K562 (cell line): ENCODE data around the gene RAG2. TPM values are rescaled to one million over a fixed set of nuclear protein-coding genes. Genes with fewer than 3 reads are reported as not detected.
A peak's percentile ranks its signal among the peaks of the same experiment; 100 is the strongest.

Experiments used
- ADNP ChIP-seq: fragments of 200-800 bp; sonication (Bioruptor generic); IDR thresholded peaks from 2 replicates; pipeline ENCODE4 v1.6.1; 2016; ENCODE audit warnings: missing genetic modification characterization, missing compliant biosample characterization
- CHAMP1 ChIP-seq: fragments of 450-650 bp; IDR thresholded peaks from 2 replicates; pipeline ENCODE4 v1.6.1; 2016; ENCODE audit warnings: mild to moderate bottlenecking
- CREB3L1 ChIP-seq: fragments of 450-650 bp; IDR thresholded peaks from 2 replicates; pipeline ENCODE4 v1.6.1; 2014; ENCODE audit warnings: low read depth, mild to moderate bottlenecking, moderate library complexity, borderline replicate concordance
- DPF2 ChIP-seq: fragments of 450-650 bp; IDR thresholded peaks from 2 replicates; pipeline ENCODE4 v1.6.1; 2016
- ELF4 ChIP-seq: fragments of 450-650 bp; formaldehyde crosslinking; IDR thresholded peaks from 2 replicates; pipeline ENCODE4 v1.4.0; 2022; ENCODE audit warnings: missing genetic modification characterization
- ELK3 ChIP-seq: fragments of 450-650 bp; formaldehyde crosslinking; IDR thresholded peaks from 2 replicates; pipeline ENCODE4 v1.4.0; 2020; ENCODE audit warnings: mild to moderate bottlenecking
- FUS ChIP-seq: fragments of 200-400 bp; formaldehyde crosslinking; optimal IDR thresholded peaks from 2 replicates; pipeline ENCODE3; 2017; ENCODE audit warnings: low read depth, low read length
- HEY1 ChIP-seq: fragments of 250-450 bp; sonication (Bioruptor Pico); IDR thresholded peaks from 2 replicates; pipeline ENCODE4 v1.5.0; 2020; ENCODE audit warnings: mild to moderate bottlenecking, moderate library complexity, borderline replicate concordance
- ID3 ChIP-seq, 2 experiments: fragments of 250-450 bp in 1 of 2; fragments of 450-650 bp in 1 of 2; sonication (Bioruptor Pico) in 1 of 2; IDR thresholded peaks; 2 replicates each; pipeline versions ENCODE4 v1.6.1 to v1.8.0; 2016 to 2021; ENCODE audit warnings: mild to moderate bottlenecking in 2 of 2, moderate library complexity in 2 of 2, missing compliant biosample characterization in 1 of 2, missing genetic modification characterization in 1 of 2
- KLF16 ChIP-seq: IDR thresholded peaks from 2 replicates; pipeline ENCODE4 v1.6.1; 2016; ENCODE audit warnings: antibody characterized with exemption
- MAX ChIP-seq: sonication (generic); formaldehyde crosslinking; IDR thresholded peaks from 2 replicates; pipeline ENCODE4 v1.9.0; 2022; ENCODE audit warnings: mild to moderate bottlenecking, missing genetic modification reagents
- NBN ChIP-seq: fragments of 450-650 bp; IDR thresholded peaks from 2 replicates; pipeline ENCODE4 v1.6.1; 2016; ENCODE audit warnings: low read depth, mild to moderate bottlenecking
- NR2F6 ChIP-seq: fragments of 450-650 bp; formaldehyde crosslinking; IDR thresholded peaks from 2 replicates; pipeline ENCODE4 v1.4.0; 2020; ENCODE audit warnings: mild to moderate bottlenecking
- PCBP1 ChIP-seq: fragments of 200-400 bp; formaldehyde crosslinking; IDR thresholded peaks from 2 replicates; pipeline ENCODE4 v1.6.1; 2018; ENCODE audit warnings: mild to moderate bottlenecking, low read depth, low read length; ENCODE audit not compliant: poor library complexity, severe bottlenecking
- RBM15 ChIP-seq: fragments of 200-400 bp; formaldehyde crosslinking; IDR thresholded peaks from 2 replicates; pipeline ENCODE4 v1.6.1; 2018; ENCODE audit warnings: mild to moderate bottlenecking, low read length, moderate library complexity; ENCODE audit not compliant: insufficient read depth
- STAT5A ChIP-seq: IDR thresholded peaks from 2 replicates; pipeline ENCODE4 v1.6.1; 2012; ENCODE audit warnings: low read length, inconsistent platforms, borderline replicate concordance
- TCF3 ChIP-seq: sonication (generic); formaldehyde crosslinking; IDR thresholded peaks from 2 replicates; pipeline ENCODE4 v1.4.0; 2020; ENCODE audit warnings: mild to moderate bottlenecking, missing genetic modification reagents
- VEZF1 ChIP-seq: fragments of 200-800 bp; sonication (Bioruptor generic); IDR thresholded peaks from 2 replicates; pipeline ENCODE4 v1.6.1; 2017; ENCODE audit warnings: missing genetic modification characterization, missing compliant biosample characterization
- WHSC1 ChIP-seq: IDR thresholded peaks from one replicate; pipeline ENCODE4 v1.6.1; 2012; ENCODE audit warnings: low read length, control low read depth, inconsistent platforms
- ZNF274 ChIP-seq: IDR thresholded peaks from 2 replicates; pipeline ENCODE4 v1.6.1; 2011; ENCODE audit warnings: low read depth, mild to moderate bottlenecking, low read length, moderate library complexity, borderline replicate concordance
- ZNF717 ChIP-seq: fragments of 250-450 bp; sonication (Bioruptor Pico); IDR thresholded peaks from 2 replicates; pipeline ENCODE4 v1.5.0; 2021
- ZNF77 ChIP-seq: fragments of 250-450 bp; sonication (Bioruptor Pico); IDR thresholded peaks from 2 replicates; pipeline ENCODE4 v1.5.0; 2020
- polyA plus RNA-seq, 8 experiments: library from polyadenylated mRNA; depleted of rRNA in 4 of 8; stranded (reverse) in 5 of 8; unstranded in 3 of 8; fragments of >200 nt; fragmentation: Nextera tagmentation in 2 of 8; fragmentation: Illumina TruSeq in 1 of 8; extraction: Ambion mirVana in 2 of 8; extraction: Trizol in 1 of 8; gene quantifications; 2 replicates each; pipeline versions ENCODE4 v1.2.1 to v1.2.3, GENCODE V29; 2011 to 2014; ENCODE audit warnings: inconsistent platforms in 1 of 8, missing spikeins in 1 of 8
- total RNA-seq, 7 experiments: library from RNA; depleted of rRNA in 6 of 7; stranded (reverse); fragments of >200 nt in 6 of 7; fragmentation: Illumina TruSeq in 2 of 7; extraction: Trizol in 2 of 7; gene quantifications; 2 replicates each; pipeline versions ENCODE4 v1.2.1 to v1.2.3, GENCODE V29; 2011 to 2021; ENCODE audit warnings: low replicate concordance in 1 of 7

RAG2 gene
- total and polyA plus RNA-seq, 9 of the 15 experiments (the other 6 are each of a cell fraction or from before 2014, with no cell fraction given), result 0.06 to 2.7 (median 0.26) TPM; not detected in 3

GRCh38 chr11:36565031-36565610 is 32.9 kb downstream of the RAG2 start (continued):
- TF ChIP-seq WHSC1, result no peak
- peak; percentile 59; the same call in 1 of the 2 replicates for TF ChIP-seq HEY1 (CRISPR knock-in tag)
- no peak for TF ChIP-seq RBM15
- no peak for TF ChIP-seq CREB3L1
- peak; percentile 21; the same call in 1 of the 2 replicates for TF ChIP-seq VEZF1 (CRISPR knock-in tag)
- TF ChIP-seq MAX (CRISPR knock-in tag), result no peak
- TF ChIP-seq FUS, result no peak
- TF ChIP-seq DPF2, result 0 out of 2 replicates have a peak, but pooled peaks have one; percentile 22
- TF ChIP-seq TCF3 (CRISPR knock-in tag), result peak; percentile 43; the same call in 1 of the 2 replicates
- TF ChIP-seq STAT5A, result peak; percentile 23; the same call in 1 of the 2 replicates
- TF ChIP-seq KLF16, result peak; percentile 29; the same call in 1 of the 2 replicates
- no peak for TF ChIP-seq NBN
- no peak for TF ChIP-seq CHAMP1
- no peak for TF ChIP-seq ZNF717
- no peak for TF ChIP-seq ZNF77 (CRISPR knock-in tag)
- 0 out of 2 replicates have a peak, but pooled peaks have one; percentile 8 for TF ChIP-seq ELF4 (CRISPR knock-in tag)
- no peak for TF ChIP-seq ZNF274
- no peak for TF ChIP-seq ID3 (CRISPR knock-in tag; IDR thresholded peaks at IDR 0.05)
- TF ChIP-seq ID3 (tag; IDR thresholded peaks at IDR 0.05), result no peak
- TF ChIP-seq PCBP1, result no peak
- no peak for TF ChIP-seq NR2F6 (CRISPR knock-in tag)
- no peak for TF ChIP-seq ELK3 (CRISPR knock-in tag)
- TF ChIP-seq ADNP (tag), result peak; percentile 52; the same call in 1 of the 2 replicates
